ENCODE measurements around the gene TEKTIP1. TPM values are rescaled to one million over a fixed set of nuclear protein-coding genes. Genes with fewer than 3 reads are reported as not detected.

Gene TEKTIP1
- total and polyA plus RNA-seq, 9 of the 15 experiments (the other 6 are each of a cell fraction or from before 2014, with no cell fraction given), result 0.66 TPM; not detected in 8

- TF ChIP-seq SRSF7 (optimal IDR thresholded peaks at IDR 0.05; ENCODE audit: low read depth, low read length) (no peak), ZNF76 (CRISPR knock-in tag; IDR thresholded peaks at IDR 0.05; ENCODE audit: borderline replicate concordance) (no peak), SREBF2 (CRISPR knock-in tag; IDR thresholded peaks at IDR 0.05) (no peak), SRSF3 (IDR thresholded peaks at IDR 0.05; ENCODE audit: insufficient read depth, low read length) (no peak), PTBP1 (IDR thresholded peaks at IDR 0.05; ENCODE audit: low read depth, low read length) (no peak), GTF2B (IDR thresholded peaks at IDR 0.05; ENCODE audit: extremely low read depth, insufficient read length) (no peak), E2F3 (CRISPR knock-in tag; IDR thresholded peaks at IDR 0.05) (no peak), ZNF407 (IDR thresholded peaks at IDR 0.05; ENCODE audit: low read depth) (no peak), ZBTB43 (CRISPR knock-in tag; IDR thresholded peaks at IDR 0.05) (no peak), SMARCE1 (IDR thresholded peaks at IDR 0.05) (peak; percentile 59), RCOR1 (IDR thresholded peaks at IDR 0.05; ENCODE audit: borderline replicate concordance in 1 of 2, low read depth in 2 of 2, low read length in 2 of 2) (no peak), ARID3A (IDR thresholded peaks at IDR 0.05; ENCODE audit: borderline replicate concordance, low read depth, low read length) (no peak), RBM25 (IDR thresholded peaks at IDR 0.05; ENCODE audit: low read depth, low read length, severe bottlenecking) (no peak), PPARD (CRISPR knock-in tag; IDR thresholded peaks at IDR 0.05) (no peak), BHLHE40 (IDR thresholded peaks at IDR 0.05; ENCODE audit: low read length) (peak; percentile 14; the same call in 1 of the 2 replicates), ETS2 (tag; IDR thresholded peaks at IDR 0.05; ENCODE audit: borderline replicate concordance, poor library complexity, severe bottlenecking) (no peak), NCOA1 (IDR thresholded peaks at IDR 0.05; ENCODE audit: low read depth) (no peak)
These were observed 17.5 kb downstream of the TEKTIP1 start (continued) for GRCh38 chr19:3556423-3556977.

Data from K562 (cell line).